VCaP (cell line): ENCODE results near the gene PCID2.
"Not testable (repeated sequence)": the region's sequence is repeated elsewhere in the genome, so short reads cannot be mapped to it uniquely, and the experiment has no call there.

Experiments
- H3K27ac ChIP-seq: fragments of 450-650 bp; 2 replicates; pipeline ENCODE4 v1.5.1; 2017
- TF ChIP-seq, protein P1 (sequence below): fragments of 450-650 bp; conservative IDR thresholded peaks from 2 replicates; pipeline ENCODE4 v1.5.1; 2017; ENCODE audit warnings: mild to moderate bottlenecking, moderate library complexity

Gene PCID2

DNA sequence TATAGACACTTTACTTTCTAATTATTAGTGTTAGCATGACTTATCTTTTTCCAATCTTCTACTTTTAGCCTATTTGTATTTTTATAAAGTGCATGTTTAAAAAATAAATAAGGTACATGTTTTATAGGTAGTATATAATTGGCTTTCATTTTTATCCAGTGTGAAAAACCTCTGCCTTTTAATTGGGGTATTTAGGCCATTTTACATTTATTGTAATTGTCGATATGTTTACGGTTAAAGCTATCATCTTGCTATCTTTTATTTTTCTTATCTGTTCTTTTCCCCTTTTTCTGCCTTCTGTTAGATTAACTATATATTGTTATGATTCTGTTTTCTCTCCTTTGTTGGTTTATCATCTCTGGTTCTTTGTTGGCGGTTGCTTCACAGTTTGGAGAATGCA, 40.9 kb downstream of the PCID2 start:
- TF ChIP-seq, protein P1, sequence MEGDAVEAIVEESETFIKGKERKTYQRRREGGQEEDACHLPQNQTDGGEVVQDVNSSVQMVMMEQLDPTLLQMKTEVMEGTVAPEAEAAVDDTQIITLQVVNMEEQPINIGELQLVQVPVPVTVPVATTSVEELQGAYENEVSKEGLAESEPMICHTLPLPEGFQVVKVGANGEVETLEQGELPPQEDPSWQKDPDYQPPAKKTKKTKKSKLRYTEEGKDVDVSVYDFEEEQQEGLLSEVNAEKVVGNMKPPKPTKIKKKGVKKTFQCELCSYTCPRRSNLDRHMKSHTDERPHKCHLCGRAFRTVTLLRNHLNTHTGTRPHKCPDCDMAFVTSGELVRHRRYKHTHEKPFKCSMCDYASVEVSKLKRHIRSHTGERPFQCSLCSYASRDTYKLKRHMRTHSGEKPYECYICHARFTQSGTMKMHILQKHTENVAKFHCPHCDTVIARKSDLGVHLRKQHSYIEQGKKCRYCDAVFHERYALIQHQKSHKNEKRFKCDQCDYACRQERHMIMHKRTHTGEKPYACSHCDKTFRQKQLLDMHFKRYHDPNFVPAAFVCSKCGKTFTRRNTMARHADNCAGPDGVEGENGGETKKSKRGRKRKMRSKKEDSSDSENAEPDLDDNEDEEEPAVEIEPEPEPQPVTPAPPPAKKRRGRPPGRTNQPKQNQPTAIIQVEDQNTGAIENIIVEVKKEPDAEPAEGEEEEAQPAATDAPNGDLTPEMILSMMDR = no peak
- H3K27ac ChIP-seq = no peak overlapping the region

DNA sequence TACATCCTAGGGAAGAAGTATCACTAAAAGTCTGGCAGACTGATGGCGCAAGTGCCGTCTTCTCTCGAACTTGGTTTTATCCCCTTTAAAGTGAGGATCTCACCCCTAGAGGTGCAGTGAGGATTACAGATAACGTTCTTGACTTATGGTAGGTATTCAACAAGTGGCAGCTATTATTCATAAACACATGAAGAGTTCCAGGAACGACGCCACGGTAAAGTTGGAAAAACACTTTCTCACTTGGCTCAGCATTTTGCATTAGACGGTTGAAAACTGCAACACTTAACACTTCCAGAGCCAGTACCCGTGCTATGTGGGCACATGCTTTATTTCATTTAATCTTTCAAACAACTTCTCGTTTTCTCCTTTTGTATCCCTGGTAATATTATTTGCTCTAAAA, 41.3 kb downstream of the PCID2 start:
- no peak overlapping the region for H3K27ac ChIP-seq
- TF ChIP-seq, protein P1 = no peak

DNA sequence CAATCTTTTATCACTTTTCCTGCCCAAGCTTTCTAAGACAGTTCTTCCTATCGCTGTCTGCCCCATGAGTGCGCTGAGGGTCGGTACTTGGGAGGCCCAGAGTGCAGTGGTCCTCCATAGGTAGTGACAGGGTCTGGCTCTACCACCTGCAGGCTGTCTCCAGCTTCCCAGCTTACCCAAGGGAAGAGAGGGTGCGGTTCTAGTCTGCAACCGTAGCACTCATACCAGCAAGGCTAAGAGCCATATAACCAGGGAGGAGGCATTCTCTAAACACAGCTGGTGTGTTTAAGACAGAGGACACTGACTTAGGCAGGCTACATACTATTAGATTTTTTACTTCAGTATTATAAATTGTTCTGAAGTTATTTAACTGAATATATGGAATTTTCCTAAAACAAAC, 41.8 kb downstream of the PCID2 start:
- no peak overlapping the region for H3K27ac ChIP-seq
- TF ChIP-seq, protein P1 = no peak

DNA sequence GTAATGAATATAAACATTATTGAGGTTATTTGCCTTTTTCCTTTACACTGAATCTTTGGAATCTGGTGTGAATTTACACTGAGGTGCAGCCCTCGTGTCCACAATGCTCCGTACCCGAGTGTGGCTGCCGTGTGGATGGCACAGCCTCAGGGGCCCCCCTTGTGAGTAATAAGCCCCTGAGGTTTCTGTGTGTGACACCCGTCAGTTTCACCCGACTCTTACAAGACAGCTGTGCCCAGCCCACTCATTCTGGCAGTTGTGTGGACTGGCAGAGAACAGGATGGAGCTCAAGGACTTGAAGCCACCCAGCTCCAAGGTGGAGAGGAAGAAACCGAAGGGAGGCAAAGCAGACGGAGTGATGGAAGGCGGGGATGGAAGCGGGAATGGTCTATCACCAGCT, 42.2 kb downstream of the PCID2 start:
- TF ChIP-seq, protein P1 = no peak
- H3K27ac ChIP-seq = no peak overlapping the region

DNA sequence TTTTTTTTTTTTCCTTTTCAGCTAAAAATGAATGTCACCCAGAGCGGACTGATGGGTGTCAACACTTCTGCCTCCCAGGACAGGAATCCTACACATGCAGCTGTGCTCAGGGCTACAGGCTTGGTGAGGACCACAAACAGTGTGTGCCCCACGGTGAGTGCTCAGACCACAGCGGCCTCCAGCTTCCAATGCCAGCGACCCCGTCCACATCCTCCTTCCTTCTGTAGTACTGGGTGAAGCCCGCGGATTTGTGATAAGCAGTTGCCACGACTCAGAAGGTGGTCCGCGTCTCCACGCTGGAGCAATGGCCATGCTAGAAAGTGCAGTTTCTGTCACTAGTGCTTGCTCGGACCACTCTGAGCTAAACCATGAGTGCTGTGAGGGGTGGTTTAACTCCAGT, 44.0 kb downstream of the PCID2 start:
- TF ChIP-seq, protein P1 = no peak

DNA sequence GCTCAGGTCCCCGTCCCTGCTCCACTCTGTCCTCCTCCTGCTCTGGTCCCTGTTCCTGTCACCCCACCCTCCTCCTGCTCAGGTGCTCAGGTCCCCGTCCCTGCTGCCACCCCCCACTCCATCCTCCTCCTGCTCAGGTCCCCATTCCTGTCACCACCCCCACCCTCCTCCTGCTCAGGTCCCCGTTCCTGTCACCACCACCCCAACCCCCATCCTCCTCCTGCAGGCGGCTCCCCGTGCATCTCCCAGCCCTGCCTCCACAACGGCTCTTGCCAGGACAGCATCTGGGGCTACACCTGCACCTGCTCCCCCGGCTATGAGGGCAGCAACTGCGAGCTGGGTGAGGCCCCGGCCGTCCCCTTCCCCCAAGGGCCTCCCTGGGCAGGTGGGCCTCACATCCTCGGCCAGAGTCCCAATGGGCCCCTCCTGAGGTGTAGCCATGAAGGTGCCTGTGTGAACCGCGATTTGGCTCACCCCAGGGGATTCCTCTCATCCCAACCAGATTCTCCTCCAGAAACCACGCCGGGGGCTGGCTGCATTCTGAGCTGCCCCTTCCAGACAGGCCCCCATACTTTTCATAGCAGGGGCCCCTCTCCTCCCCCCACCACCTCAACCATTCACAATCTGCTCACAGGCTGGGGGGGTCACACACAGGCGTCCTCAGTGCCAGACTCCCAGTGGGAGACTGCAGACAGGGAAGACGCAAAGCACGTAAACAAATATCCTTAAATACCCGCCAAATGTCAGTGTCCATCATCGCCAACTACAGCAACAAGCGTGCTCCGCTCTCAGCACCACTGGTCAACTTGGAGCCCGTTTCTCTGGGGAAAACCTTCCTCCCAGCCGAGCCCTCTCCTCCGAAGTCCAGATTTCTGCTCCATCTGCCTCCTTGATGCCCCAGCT, 45.4 kb downstream of the PCID2 start:
- H3K27ac ChIP-seq = no peak overlapping the region
- TF ChIP-seq, protein P1 = no peak

More for the DNA sequence above, 44.0 kb downstream of the PCID2 start:
- no peak overlapping the region for H3K27ac ChIP-seq

DNA sequence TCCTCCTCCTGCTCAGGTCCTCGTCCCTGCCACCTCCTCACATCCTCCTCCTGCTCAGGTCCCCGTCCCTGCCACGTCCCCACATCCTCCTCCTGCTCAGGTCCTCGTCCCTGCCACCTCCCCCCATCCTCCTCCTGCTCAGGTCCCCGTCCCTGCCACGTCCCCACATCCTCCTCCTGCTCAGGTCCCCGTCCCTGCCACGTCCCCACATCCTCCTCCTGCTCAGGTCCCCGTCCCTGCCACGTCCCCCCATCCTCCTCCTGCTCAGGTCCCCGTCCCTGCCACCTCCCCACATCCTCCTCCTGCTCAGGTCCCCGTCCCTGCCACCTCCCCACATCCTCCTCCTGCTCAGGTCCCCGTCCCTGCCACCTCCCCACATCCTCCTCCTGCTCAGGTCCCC, 46.5 kb downstream of the PCID2 start:
- not testable (repeated sequence) for H3K27ac ChIP-seq

DNA sequence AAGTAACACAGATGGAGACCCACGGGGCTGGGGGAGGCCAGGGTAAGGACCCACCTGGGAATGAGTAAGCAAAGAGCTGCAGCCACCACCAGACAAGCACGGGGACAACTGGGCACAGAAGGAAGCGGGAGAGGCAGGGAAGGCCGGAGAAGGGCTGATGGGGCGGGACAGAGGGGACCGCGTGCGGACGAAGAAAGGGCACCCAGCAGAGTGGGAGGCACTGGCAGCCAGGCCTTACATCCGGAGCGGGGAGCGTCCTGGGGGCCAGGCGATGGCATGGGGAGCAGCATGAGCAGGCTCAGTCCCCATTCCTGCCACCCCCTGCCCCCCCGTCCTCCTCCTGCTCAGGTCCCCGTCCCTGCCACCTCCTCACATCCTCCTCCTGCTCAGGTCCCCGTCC, 47.0 kb downstream of the PCID2 start:
- no peak overlapping the region for H3K27ac ChIP-seq
- TF ChIP-seq, protein P1 = no peak
